NOMO-1 treated with DMSO at 0.1 percent for 48 hours (cell line): ENCODE data around the gene TOP2A.

ENCODE experiments used
- DNase-seq: peaks from one replicate; lab custom pipeline; 2025; ENCODE audit not compliant: unreplicated experiment; lab: John Stamatoyannopoulos, UW

Gene TOP2A

DNA sequence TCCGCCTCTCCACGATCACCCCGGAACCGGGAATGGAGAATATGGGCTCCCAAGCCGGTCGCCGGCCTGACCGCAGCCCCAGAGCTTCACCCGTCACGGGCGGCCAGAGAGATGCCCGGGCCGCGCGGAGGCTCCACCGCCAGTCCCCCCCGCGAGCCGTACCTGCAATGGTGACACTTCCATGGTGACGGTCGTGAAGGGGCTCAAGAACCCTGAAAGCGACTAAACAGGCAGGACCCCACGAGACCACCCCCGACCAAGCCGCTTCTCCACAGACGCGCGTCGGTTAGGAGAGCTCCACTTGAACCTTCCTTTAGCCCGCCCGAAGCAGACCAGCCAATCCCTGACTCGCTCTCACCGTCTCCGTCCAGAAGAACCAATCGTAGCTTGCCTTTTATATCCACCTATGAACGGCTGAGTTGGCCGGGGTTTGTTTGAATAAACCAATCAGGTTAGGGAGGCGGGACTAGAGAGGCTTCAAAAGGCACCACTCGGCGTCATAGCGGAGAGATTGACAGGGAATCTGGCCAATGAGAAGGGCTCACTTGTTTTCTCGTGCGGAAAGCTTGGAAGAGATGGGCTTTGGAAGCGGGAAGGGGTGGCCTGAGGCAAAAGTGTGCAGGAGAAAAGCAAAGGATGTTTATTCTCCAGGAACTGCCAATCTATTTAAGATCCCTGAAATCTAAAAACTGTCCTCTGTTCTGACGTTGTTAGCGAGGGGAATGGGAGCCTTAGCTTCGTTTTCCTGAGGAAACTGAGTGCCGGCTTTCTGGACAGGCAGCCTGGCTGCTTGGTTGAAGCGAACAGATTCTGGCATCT lies at the start of gene TOP2A:
TOP2A (minus strand) TSS at position 288 of the 819 bp plus-strand sequence; CDS start at position 183, 105 bp downstream.
- DNase-seq = peak; percentile 99

- no peak for DNase-seq
Observed at GRCh38 chr17:40467281-40467867, 49.7 kb upstream of the TOP2A start.

GRCh38 chr17:40466298-40466971 lies 48.7 kb upstream of the TOP2A start:
- no peak for DNase-seq

GRCh38 chr17:40464392-40464855 lies 46.7 kb upstream of the TOP2A start:
- DNase-seq = no peak

- DNase-seq = no peak
Observed at GRCh38 chr17:40463122-40463550, 45.4 kb upstream of the TOP2A start.

DNA sequence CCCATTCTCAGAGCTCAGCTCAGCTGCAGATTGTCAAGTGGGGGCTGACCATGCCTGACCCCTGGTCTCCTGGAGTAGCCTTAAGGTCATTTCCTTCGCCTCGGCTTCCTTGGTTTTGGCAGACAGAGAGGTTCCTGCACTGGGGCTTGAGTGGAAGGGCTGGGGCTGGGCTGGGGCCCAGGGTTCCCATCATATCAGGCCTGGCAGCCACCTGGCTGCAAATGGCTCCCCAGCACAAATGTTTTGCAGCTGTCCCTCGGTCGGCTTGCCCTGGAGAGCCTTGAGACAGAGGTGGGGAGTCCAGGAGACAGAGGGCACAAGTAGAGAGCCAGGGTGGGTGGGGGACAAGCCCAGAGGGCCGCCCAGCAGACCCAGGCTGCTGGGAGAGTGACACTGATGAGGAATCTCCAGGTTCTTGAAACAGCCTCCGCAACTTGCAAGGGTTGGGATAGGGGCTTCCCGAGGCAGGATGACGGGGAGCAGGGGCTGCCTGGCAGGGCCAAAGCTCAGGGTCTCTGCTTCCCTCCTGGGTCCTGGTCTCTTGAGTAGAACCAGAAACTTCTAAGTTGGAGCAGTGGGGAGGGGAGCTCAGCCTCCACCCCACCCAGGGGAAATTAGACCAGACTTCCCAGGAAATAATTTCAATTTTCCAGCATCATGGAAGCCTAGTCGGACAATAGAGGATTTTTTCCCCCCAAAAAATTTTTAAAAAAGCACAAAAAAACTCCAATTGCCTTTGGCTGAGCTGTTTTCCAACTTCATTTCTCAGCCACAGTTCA lies 44.8 kb upstream of the TOP2A start:
- DNase-seq = no peak

DNA sequence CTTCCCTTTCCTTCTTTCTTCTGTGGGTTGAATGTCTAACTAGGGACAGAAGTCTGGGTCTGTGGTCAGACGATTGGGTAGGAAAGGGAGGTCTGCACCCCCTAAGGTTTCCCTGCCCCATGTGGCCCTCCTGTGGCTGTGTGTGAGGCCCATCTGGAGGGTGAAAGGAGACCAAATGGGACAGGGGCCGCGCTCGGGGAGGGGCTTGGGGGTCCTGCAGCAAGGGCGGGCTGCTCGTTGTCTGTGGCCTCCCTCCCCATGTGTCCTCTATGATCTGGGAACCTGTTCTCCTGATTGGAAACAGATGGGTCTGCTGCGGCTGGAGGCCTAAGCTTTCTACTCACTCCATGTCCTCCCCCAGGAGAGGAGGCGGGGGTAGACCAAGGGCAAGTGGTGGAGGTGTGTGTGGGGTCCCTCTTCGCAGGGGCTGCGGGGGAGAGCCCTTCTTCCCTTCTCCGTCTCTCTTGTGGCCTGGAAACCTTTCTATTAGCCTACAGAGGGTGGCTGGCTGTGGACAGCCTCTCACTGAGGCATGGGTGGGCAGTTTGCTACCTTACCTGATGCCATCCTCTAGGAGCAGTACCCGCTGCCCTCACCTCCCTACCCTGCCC lies 44.1 kb upstream of the TOP2A start:
- DNase-seq = no peak

- DNase-seq = no peak
Observed at GRCh38 chr17:40460968-40461731, 43.5 kb upstream of the TOP2A start.

DNA sequence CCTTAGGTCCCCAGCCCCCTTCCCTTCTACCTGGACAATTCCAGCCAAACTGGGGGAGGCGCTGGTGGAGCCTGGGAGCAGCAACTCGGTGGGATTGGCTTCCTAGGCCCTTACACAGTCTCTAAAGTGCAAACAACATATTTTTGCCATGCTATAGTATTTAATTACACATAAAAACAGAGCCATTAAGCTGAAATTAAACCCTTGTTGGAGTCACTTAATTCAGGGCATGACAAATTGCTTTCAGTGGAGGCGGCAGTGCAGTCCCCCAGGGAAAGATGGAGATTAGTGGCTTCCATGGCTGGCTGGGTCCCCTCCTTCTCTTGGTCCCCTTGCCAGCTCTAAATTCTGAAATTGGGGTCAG lies 42.9 kb upstream of the TOP2A start:
- no peak for DNase-seq

DNA sequence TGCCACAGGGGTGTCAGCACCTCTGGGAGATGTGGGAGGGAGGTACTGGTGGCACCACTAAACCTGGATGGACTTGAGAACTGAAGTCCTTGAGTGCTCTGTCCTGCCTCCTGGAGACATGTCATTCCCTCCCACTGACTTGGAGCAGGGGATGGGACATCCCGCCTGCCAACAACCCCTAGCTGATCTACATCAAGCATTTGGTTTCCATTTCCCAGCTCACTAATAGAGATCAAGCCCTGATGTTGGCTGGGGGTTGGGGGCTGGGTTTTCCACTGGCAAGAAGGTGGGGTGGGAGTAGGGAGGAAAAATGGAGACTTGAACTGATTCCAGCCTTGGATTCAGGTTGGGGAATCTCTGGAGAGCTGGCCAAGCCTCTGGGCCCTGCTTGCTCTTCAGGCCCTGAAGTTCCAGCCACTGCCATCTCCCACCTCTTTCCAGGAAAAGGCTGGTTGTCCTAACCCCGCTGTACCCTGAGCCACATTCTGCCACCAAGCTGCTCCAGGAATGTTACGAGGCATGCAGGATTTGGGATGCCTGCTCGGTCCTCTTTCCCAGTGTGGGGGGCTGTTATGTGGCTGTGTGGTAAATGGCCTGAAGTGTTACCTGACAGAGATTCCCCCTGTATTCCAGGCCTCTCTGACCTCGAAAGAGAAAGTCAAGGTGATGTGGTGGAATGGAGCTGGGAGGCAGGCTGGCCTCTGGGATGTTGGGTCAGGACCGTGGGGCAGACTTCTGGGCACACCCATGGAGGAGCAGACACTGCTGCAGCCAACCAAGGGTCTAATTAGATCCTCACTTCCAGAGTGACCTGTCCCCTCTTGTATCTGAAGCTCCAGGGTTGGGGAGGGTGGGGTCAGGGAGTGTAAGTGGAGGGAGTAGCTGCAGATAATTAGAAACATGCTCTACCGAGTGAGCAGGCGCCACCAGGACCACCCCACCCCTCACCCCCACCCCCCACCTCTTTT lies 42.2 kb upstream of the TOP2A start:
- no peak for DNase-seq

DNA sequence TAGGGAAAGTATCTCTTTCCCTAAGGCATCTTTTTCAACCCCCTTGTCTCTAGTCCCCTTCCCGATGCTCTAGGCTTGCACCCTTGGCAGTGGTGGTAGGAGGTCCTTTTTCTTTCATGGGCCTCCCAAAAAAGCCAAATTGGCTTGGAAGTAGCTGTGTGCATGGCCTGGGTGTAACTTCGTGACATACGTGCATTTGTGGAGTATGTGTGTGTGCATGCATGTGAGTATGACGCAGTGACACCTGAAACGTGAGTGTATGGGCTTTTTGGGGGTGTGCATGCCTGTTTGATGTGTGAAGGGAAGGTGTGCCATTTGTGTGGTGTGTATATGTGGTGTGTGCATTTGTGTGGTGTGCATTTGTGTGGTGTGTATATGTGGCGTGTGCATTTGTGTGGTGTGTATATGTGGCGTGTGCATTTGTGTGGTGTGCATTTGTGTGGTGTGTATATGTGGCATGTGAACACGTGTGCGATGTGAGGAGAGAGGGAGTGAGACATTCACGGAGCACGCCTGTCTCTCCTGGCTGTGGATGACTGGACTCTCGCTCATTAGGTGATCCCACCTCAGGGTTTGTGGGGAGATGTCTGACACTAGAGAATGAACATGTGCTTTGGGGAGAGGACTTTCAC lies 41.3 kb upstream of the TOP2A start:
- DNase-seq = no peak

DNA sequence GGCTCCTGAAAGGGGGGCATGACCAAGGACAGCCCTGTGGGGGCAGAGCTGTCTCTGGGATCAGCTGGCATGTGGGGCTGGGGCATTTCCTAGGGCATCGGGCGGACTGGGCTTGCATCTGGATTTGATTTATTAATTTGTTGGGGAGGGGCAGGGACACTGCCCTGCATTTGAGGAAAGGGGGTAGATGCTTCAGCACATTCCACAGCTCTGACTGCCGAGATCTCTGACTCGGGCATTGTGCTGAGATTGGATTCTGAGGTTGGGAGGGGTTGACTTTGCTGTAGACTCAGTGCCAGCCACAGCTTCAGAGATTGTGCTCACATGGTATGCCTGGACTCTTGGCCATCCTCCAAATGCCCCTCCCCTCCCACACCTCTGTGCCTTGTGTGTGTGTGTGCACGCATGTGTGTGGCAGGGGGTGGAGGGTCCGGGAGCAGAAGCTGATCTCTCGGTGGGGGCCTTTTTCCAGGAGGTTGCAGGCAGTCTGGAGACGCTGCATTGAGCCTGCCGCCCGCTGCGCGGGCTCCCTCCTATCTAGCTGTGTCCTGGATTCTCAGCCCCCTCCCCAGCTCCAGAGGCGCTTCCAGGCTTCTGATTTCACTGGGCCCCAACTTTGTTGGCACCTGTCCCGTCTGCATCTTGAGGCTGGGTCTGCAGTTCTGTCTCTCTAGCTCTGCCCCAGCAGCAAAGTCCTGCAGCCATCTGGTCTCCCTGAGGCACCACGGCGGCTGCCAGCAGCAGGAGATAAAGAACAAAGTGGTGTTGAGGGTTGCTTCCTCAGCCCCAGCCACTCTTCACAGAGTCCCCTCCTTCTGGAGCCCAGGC lies 40.5 kb upstream of the TOP2A start:
- no peak for DNase-seq

GRCh38 chr17:40457369-40457768 lies 39.7 kb upstream of the TOP2A start:
- no peak for DNase-seq

GRCh38 chr17:40456396-40456951 lies 38.8 kb upstream of the TOP2A start:
- no peak for DNase-seq

GRCh38 chr17:40454613-40454995 lies 36.9 kb upstream of the TOP2A start:
- DNase-seq = no peak

GRCh38 chr17:40453881-40454612 lies 36.4 kb upstream of the TOP2A start:
- DNase-seq = no peak
